ENCODE data around the gene SPATA12. TPM values are rescaled to one million over a fixed set of nuclear protein-coding genes. Genes with fewer than 3 reads are reported as not detected.

The SPATA12 gene
- total RNA-seq, 4 donors from 2014 or later: not detected

DNA sequence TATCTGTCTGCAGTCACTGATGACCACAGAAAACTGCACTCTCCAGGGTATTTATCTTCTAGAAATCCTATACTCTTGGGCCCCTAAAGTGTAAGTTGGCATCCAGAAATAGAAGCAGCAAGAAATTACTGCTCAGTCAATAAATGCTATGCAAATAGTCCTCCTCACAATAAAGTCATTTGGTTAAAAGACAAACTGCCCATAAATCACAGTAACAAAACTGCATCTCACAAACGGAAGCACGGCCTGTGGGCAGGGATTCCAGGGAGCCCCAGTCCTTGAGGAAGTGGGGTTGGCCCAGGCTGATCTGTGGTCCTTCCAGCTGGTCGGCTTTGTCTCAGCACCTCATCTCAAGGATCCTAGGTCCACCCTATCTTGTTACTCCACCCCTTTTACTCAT, 29.7 kb upstream of the SPATA12 start:
- TF ChIP-seq, protein P1, sequence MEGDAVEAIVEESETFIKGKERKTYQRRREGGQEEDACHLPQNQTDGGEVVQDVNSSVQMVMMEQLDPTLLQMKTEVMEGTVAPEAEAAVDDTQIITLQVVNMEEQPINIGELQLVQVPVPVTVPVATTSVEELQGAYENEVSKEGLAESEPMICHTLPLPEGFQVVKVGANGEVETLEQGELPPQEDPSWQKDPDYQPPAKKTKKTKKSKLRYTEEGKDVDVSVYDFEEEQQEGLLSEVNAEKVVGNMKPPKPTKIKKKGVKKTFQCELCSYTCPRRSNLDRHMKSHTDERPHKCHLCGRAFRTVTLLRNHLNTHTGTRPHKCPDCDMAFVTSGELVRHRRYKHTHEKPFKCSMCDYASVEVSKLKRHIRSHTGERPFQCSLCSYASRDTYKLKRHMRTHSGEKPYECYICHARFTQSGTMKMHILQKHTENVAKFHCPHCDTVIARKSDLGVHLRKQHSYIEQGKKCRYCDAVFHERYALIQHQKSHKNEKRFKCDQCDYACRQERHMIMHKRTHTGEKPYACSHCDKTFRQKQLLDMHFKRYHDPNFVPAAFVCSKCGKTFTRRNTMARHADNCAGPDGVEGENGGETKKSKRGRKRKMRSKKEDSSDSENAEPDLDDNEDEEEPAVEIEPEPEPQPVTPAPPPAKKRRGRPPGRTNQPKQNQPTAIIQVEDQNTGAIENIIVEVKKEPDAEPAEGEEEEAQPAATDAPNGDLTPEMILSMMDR (IDR thresholded peaks at IDR 0.05): no peak
- no peak for TF ChIP-seq POLR2A (IDR thresholded peaks at IDR 0.05)
- H3K4me3 ChIP-seq (ENCODE audit: low read depth, poor library complexity, severe bottlenecking): no peak overlapping the region
- DNase-seq (ENCODE audit: low spot score in 2 of 2): no peak
- intact Hi-C loops (cut with DNase I; ENCODE audit: low total_unique reads): no loop called here
- WGBS, 2 donors: 54 to 64% methylated on average over 3 of the region's 3 CpGs

DNA sequence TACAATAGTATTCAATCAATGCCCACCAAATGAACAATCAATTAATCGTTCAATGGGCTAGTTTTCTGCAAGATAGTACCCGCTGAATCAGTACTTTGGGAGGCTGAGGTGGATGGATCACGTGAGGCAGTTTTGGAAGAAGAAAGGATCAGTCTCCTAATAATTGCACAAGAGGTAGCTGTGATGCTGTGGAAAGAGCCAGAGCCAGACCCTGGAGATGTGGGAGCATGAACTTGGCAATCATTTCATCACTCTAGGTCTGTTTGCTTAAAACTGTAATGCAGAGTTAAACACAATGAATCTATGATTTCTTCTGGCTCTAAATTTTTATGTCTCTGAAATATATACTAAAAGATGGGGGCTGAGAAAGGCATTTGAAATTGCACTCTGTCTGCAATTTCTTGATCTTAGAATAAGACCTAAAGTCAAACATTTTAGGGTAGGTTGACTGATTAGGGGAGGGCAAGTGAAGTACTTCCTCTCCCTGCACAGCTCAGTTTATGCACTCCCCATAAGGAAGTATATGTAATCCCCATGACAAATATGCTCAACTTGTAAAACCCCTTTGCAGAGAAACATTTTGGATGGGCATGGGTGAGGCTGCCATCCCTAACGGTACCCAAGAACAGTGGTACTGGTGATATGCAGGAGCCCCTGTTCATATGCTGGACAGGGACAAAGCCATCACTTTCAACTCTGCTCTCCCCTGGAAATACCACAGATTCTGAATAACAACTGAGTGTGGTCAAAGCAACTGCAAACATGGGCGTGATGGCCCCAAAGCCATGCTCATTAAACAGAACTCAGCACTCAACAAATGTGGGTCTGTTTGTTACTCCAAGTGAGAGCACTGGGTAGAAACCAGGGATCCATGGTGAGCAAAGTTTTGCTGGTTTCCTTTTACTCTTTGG, 28.6 kb upstream of the SPATA12 start:
- 87 to 96% methylated on average over 5 of the region's 5 CpGs for WGBS, 2 donors
- no peak for TF ChIP-seq POLR2A (IDR thresholded peaks at IDR 0.05)
- TF ChIP-seq, protein P1 (IDR thresholded peaks at IDR 0.05): no peak
- no peak for DNase-seq (ENCODE audit: low spot score in 2 of 2)
- H3K4me3 ChIP-seq (ENCODE audit: low read depth, poor library complexity, severe bottlenecking): no peak overlapping the region
- intact Hi-C loops (cut with DNase I; ENCODE audit: low total_unique reads): no loop called here

DNA sequence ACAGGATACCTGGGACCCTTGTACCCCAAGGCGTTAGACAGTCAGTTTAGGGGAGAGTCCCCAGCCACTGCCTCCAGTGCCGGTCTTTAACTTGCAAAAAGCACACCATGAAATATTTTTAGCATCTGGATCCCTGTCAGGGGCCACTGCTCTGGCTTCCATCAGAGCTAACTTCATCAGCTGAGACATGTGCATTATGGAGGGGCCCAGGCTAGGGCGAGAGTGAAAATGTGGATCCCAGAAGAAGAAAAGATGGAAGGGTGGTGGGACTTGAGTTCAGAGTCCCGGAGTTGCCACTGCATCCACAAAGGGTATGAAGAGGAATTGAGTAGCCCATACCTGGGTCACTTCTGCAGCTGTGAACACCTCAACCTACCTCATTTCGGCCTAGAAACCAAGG, 23.5 kb upstream of the SPATA12 start:
- H3K4me3 ChIP-seq (ENCODE audit: low read depth, poor library complexity, severe bottlenecking): no peak overlapping the region
- WGBS, 2 donors: 86 to 90% methylated on average over 5 of the region's 5 CpGs
- intact Hi-C loops (cut with DNase I; ENCODE audit: low total_unique reads): no loop called here
- DNase-seq (ENCODE audit: low spot score in 2 of 2): no peak
- TF ChIP-seq POLR2A (IDR thresholded peaks at IDR 0.05): no peak
- TF ChIP-seq, protein P1 (IDR thresholded peaks at IDR 0.05): no peak

DNA sequence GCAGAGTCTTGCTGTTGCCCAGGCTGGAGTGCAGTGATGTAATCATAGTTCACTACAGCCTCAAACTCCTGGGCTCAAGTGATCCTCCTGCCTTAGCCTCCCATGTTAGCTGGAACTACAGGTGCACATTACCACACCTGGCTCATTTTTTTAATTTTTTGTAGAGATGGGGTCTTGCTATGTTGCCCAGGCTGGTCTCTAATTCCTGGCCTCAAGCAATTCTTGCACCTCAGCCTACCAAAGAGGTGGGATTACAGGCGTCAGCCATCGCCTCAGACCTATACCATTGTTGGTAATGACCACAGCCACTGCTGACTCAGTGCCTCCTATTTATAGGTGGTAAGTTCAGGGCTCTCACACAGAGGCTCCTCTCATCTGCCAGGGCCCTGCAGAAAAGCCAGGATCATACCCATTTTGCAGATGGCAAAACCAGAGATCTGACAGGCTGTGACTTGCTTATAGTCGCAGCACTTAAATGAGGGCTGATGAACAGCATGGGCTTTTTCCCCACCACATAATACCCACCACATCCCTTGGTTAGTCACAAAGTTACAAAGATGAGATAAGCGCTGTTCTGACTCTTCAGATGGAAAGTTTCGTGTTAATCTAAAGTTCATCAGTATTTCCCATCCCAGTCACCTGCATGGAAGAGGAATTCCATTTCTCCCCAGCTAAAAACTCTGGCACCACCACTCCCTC, 21.8 kb upstream of the SPATA12 start:
- TF ChIP-seq, protein P1 (IDR thresholded peaks at IDR 0.05): no peak
- no peak for TF ChIP-seq POLR2A (IDR thresholded peaks at IDR 0.05)
- 84 to 93% methylated on average over 5 of the region's 5 CpGs for WGBS, 2 donors
- intact Hi-C loops (cut with DNase I; ENCODE audit: low total_unique reads): loop anchor here (1.0 kb wide), 1 partner anchor 24 kb away; no protein-coding TSS in a partner anchor
- no peak overlapping the region for H3K4me3 ChIP-seq (ENCODE audit: low read depth, poor library complexity, severe bottlenecking)
- no peak for DNase-seq (ENCODE audit: low spot score in 2 of 2)

DNA sequence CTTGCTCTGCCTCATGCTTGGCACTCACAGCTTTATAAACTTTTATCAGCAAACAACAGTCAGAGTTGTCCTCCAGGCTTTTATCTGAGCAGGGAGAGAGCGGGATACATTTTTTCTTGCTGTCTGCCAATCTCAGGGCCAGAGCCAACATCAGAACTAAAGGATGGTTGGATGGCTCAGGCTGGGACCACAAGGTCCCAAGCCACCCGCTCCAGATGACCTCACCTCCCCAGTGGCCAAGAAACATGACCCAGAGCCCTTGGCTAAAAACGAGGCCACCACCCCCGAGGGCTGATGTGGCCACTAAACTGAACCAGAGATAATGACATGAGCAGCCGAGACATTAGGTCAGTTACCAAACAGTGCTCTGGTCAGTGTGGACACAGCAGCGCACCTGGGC, 18.8 kb upstream of the SPATA12 start:
- DNase-seq (ENCODE audit: low spot score in 2 of 2): no peak
- H3K4me3 ChIP-seq (ENCODE audit: low read depth, poor library complexity, severe bottlenecking): no peak overlapping the region
- intact Hi-C loops (cut with DNase I; ENCODE audit: low total_unique reads): no loop called here
- TF ChIP-seq, protein P1 (IDR thresholded peaks at IDR 0.05): no peak
- no peak for TF ChIP-seq POLR2A (IDR thresholded peaks at IDR 0.05)
- WGBS, 2 donors: 43 to 57% methylated on average over 6 of the region's 6 CpGs
